Stimulated activated CD4-positive, alpha-beta T cell treated with anti-CD3 and anti-CD28 coated beads, Interleukin-1b, Interleukin-23, amount 100 ng/mL, for 4 hours (primary cell): ENCODE measurements around the gene LOXL4.

Experiments
- DNase-seq, 2 donors: peaks; one replicate each; pipeline ENCODE4 v3.0.0-alpha.2; 2020; ENCODE audit warnings: low read depth in 2 of 2

Gene LOXL4

GRCh38 chr10:98295401-98295811 lies 27.4 kb upstream of the LOXL4 start:
- DNase-seq: no peak

- DNase-seq: no peak
These were observed 26.3 kb upstream of the LOXL4 start for GRCh38 chr10:98294270-98294627.

- no peak for DNase-seq
These were observed 25.7 kb upstream of the LOXL4 start for GRCh38 chr10:98293550-98294269.

- DNase-seq: no peak
These were observed 25.0 kb upstream of the LOXL4 start for GRCh38 chr10:98292971-98293370.

DNA sequence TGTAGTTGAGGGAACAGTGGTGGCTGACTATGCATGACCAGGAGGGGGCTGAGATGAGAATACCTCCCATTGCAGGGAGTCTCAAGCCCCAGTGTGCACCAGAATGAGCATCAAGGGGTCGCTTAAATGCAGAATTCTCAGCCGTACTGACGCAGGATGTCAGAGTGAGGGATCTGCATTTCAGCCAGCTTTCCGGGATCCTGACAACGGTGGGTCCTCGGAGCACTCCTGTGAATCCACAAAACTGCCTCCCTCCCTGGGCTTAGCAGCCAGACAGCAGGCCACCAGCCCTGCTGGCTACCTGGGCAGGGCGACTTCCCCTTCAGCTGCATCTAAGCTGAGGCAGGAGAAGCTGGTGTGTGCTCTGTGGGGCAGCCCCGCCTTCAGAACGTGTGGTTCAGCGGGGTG lies 21.8 kb upstream of the LOXL4 start:
- DNase-seq: no peak

- DNase-seq: no peak
These were observed 19.3 kb upstream of the LOXL4 start for GRCh38 chr10:98287321-98287720.

DNA sequence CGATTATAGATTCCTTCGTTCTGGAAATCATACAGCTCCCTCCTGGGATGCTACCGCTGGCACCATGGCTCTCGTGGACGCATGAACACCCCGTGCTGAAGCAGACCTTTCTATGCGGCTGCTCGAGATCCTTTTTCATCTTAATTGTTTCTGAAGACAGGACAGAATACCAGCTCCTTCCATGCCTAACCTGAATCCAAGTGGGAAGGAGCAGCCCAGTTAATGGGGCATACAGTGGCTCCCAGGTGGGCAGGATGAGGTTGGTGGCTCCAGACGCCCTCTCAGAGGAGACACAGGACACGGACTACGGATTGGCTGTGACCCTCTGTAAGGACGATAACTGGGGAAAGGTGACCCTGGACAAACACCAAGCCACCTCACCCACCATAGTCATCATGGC lies 18.4 kb upstream of the LOXL4 start:
- no peak for DNase-seq

GRCh38 chr10:98285416-98285815 lies 17.4 kb upstream of the LOXL4 start:
- no peak for DNase-seq

- no peak for DNase-seq
These were observed 8.3 kb upstream of the LOXL4 start for GRCh38 chr10:98276311-98276710.

- DNase-seq: no peak
These were observed 6.6 kb upstream of the LOXL4 start for GRCh38 chr10:98274562-98274961.

- no peak for DNase-seq
These were observed 5.3 kb upstream of the LOXL4 start for GRCh38 chr10:98273057-98273850.

DNA sequence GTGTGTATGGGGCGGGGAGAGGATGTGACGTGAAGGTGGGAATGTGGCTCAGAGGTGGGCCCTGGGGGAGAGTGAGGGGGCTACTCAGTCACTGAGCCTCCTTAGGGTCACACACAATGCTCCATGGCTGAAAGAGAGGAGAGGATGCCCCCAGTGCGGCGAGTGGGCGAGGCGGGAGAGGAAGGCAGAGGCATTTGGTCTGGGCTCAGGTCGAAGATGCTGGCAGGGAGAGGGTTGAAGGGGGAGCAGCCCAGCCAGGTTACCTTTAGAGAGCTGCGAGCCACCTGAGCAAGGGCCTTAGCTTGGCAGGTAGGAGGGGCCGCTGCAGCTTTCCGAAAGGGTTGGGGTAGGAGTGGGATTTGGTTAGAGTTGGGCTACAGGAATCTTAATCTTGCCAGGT lies 4.7 kb upstream of the LOXL4 start:
- DNase-seq: no peak

- no peak for DNase-seq
These were observed 4.3 kb upstream of the LOXL4 start for GRCh38 chr10:98272245-98272644.

- no peak for DNase-seq
These were observed 2.8 kb upstream of the LOXL4 start for GRCh38 chr10:98270786-98271185.

GRCh38 chr10:98270073-98270740 lies 2.2 kb upstream of the LOXL4 start:
- no peak for DNase-seq

DNA sequence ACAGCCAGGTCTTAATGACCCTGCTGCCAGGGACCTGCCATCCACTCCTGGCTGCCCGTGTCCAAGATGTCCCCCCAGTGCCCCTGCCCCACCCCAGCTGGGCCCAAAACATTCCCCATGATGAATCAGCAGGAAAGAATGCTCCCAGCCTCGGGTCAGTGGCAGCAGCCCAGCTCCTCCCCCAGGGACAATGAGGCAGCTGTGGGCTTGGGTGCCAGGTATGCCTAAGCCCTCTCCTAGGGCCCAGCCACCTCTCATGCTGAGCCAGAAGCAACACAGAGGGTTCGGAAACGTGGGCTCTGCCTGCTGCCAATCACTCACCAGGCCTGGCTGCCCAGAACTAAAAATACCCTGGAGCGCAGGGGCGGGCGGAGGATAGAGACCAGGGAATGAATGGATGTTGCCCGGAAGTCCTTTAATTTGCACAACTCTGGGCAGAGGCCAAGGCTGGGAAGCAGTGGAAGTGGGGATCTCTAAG lies 1.5 kb upstream of the LOXL4 start:
- DNase-seq: no peak

GRCh38 chr10:98268694-98269431 lies 869 bp upstream of the LOXL4 start:
- DNase-seq: no peak

DNA sequence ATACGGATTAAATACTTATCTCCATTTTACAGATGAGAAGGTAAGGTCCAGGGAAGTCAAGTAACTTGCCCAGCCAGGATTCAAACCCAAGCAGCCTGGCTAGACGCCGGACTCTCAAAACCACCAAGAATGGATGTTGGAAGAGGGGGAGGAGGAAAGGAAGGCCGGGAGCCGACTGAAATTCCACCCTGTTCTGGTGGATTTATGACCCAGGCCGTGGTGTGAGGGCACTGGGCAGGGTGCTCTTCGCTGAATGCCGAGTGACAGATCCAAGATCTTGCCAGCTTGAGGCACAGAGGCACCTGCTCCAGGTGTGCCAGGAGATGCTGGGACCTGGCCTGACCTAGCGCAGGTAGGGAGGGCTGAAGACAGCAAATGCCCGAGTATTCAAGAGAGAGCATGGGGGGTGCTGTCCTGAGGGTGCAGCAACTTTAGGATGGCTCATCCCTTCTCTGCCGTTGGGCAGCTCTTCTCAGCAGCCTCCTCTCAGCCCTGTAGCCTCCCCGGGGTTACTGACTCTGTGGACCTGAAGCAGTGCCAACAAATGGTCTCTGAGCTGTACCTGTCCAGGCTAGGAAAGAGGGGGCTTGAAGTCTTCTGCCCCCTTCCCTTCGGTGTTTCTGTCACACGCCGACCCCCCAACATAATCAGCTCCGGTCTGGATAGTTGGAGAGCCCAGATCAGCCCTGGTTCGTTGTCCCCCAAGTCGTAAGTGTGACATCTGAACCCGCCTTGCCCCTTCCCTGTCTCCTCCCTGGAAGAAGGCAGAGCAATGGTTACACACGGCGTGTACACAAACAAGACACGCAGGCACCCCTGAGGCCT lies 713 bp downstream of the LOXL4 start:
- no peak for DNase-seq

- no peak for DNase-seq
These were observed 1.3 kb downstream of the LOXL4 start for GRCh38 chr10:98266647-98267046.

DNA sequence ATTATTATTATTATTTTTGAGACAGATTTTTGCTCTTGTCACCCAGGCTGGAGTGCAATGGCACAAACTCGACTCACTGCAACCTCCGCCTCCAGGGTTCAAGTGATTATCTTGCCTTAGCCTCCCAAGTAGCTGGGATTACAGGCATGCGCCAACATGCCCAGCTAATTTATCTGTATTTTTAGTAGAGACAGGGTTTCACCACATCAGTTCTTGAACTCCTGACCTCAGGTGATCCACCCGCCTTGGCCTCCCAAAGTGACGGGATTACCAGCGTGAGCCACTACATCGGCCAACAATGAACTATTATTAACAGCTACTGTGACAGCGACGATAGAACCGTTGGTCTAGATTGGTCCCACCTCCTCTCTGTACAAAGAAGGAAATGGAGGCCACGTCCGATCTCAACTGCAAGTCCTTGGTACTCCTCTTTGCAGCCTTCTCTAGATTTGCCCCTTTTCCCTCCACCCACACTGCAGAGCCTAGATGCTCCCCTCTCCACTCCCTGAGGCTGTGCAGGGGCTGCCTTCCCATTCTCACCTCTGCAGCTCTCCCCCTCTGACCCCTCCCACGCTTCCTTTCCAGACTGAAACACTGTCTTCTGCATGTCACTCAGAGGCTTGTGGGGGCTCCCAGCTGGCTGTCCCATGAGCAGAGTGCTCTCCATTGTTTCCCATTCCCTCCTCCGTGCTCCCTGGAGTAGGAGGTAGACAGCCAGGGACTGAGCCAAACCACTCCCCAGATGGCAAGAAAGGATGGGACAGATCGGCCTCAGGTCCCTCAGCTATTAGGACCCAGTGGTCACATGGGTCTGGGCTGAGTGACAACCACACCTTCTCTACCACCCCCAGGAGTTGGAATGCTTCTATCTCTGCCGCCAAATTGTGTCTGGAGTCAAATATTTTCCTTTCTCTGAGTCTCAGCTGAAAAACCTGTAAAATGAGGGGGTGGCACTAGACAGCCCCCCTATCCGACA lies 2.3 kb downstream of the LOXL4 start:
- DNase-seq: no peak
